Stimulated activated CD4-positive, alpha-beta T cell treated with anti-CD3 and anti-CD28 coated beads, TNF-alpha, amount 100 ng/mL, for 24 hours (primary cell): ENCODE data around the gene RNF152.

Experiments
- DNase-seq, 3 experiments: peaks; one replicate each; pipeline ENCODE4 v3.0.0-alpha.2; 2020; ENCODE audit warnings: low read depth in 3 of 3

Gene RNF152

GRCh38 chr18:61854578-61855448 lies 38.0 kb downstream of the RNF152 start:
- no peak for DNase-seq

- DNase-seq: no peak
Observed at GRCh38 chr18:61853855-61854254, 39.0 kb downstream of the RNF152 start.

- no peak for DNase-seq
Observed at GRCh38 chr18:61852496-61852895, 40.3 kb downstream of the RNF152 start.

GRCh38 chr18:61851940-61852451 lies 40.8 kb downstream of the RNF152 start:
- no peak for DNase-seq

GRCh38 chr18:61851279-61851678 lies 41.5 kb downstream of the RNF152 start:
- DNase-seq: no peak

- no peak for DNase-seq
Observed at GRCh38 chr18:61850756-61851155, 42.1 kb downstream of the RNF152 start.

- DNase-seq: no peak
Observed at GRCh38 chr18:61847164-61847791, 45.5 kb downstream of the RNF152 start.

- no peak for DNase-seq
Observed at GRCh38 chr18:61845197-61845596, 47.6 kb downstream of the RNF152 start.

GRCh38 chr18:61844726-61845125 lies 48.1 kb downstream of the RNF152 start:
- DNase-seq: no peak

- no peak for DNase-seq
Observed at GRCh38 chr18:61842146-61842545, 50.7 kb downstream of the RNF152 start.

GRCh38 chr18:61841706-61842105 lies 51.1 kb downstream of the RNF152 start:
- no peak for DNase-seq

- DNase-seq: no peak
Observed at GRCh38 chr18:61840324-61840723, 52.5 kb downstream of the RNF152 start.

GRCh38 chr18:61838521-61838920 lies 54.3 kb downstream of the RNF152 start:
- DNase-seq: no peak

GRCh38 chr18:61833978-61834377 lies 58.8 kb downstream of the RNF152 start:
- DNase-seq: no peak

- DNase-seq: no peak
Observed at GRCh38 chr18:61833387-61833786, 59.4 kb downstream of the RNF152 start.

GRCh38 chr18:61832858-61833257 lies 59.9 kb downstream of the RNF152 start:
- no peak for DNase-seq

- no peak for DNase-seq
Observed at GRCh38 chr18:61831071-61831470, 61.7 kb downstream of the RNF152 start.

GRCh38 chr18:61829108-61829507 lies 63.7 kb downstream of the RNF152 start:
- DNase-seq: no peak

GRCh38 chr18:61827591-61827990 lies 65.2 kb downstream of the RNF152 start:
- no peak for DNase-seq

GRCh38 chr18:61825386-61825785 lies 67.4 kb downstream of the RNF152 start:
- DNase-seq: no peak

- DNase-seq: no peak
Observed at GRCh38 chr18:61824733-61825363, 68.0 kb downstream of the RNF152 start.

GRCh38 chr18:61823595-61823994 lies 69.2 kb downstream of the RNF152 start:
- DNase-seq: no peak

GRCh38 chr18:61822879-61823278 lies 69.9 kb downstream of the RNF152 start:
- DNase-seq: no peak
